DMS153 treated with DMSO at 0.1 percent for 48 hours (cell line): Measurements from ENCODE around the gene ADAT1.

Experiments
- DNase-seq: peaks from one replicate; lab custom pipeline; 2025; ENCODE audit not compliant: unreplicated experiment; lab: John Stamatoyannopoulos, UW

Gene ADAT1, protein sequence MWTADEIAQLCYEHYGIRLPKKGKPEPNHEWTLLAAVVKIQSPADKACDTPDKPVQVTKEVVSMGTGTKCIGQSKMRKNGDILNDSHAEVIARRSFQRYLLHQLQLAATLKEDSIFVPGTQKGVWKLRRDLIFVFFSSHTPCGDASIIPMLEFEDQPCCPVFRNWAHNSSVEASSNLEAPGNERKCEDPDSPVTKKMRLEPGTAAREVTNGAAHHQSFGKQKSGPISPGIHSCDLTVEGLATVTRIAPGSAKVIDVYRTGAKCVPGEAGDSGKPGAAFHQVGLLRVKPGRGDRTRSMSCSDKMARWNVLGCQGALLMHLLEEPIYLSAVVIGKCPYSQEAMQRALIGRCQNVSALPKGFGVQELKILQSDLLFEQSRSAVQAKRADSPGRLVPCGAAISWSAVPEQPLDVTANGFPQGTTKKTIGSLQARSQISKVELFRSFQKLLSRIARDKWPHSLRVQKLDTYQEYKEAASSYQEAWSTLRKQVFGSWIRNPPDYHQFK

DNA sequence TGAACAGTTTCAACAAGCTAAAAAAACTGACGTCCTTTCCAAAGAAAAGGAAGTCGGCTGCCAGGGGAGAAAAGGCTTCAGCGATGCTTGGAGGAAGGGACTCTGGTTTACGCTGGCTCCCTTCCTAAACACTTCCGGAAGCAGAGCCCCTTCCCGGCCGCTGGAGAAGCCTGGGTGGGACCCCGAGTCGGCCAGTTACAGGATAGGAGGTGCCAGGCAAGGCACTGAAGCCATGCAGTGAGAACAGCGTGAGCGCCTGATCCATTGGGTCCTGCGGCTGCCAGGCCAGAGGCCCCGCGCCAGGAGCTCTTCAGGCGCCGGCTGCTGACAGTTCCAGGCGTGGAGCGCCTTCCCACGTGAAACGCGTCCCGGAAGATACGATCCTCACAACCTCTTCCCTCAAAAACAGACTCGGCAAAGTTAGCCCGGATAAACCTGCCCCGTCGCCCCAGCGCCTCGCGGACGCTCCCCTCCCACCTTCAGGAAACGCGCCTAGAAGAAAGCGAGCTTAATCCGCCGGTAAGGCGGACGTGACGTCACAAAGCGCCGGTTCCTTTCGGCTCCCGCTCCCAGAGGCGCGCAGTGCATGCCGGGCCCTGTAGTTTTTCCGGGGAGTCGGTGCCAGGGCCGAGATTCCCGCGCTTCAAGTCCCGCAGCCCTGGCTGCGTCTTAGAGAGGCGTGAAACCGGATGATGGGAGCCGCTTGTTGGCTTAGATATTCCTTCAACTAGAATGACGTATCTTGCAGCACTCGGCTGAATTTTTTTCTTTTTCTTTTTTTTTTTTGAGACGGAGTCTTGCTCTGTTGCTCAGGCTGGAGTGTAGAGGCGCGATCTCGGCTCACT is at the start of gene ADAT1:
TSS of gene ADAT1 (minus strand) at position 521 of the 845 bp plus-strand sequence. CDS start 2,482 bp downstream, outside the sequence.
- peak; percentile 96 for DNase-seq

DNA sequence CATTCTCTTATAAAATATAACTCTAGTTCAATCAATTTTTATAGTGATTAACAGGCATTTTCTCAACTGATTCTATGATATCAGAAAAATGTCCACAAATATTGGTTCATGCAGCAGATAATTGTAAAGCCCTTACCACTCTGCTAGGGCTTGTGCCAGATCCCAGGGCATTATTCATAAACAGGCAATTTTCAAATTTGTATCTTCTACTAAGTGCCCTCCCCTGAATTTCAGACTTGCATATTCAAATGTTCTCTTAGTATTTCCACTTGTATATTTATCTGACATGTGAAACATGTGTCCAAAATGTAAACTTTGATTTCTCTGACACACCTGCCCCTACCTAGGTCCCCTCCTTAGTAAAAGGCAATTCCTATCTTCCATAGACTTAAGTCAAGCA is 44.4 kb upstream of the ADAT1 start:
- no peak for DNase-seq

- no peak for DNase-seq
Observed at GRCh38 chr16:75660726-75661302, 37.7 kb upstream of the ADAT1 start.

DNA sequence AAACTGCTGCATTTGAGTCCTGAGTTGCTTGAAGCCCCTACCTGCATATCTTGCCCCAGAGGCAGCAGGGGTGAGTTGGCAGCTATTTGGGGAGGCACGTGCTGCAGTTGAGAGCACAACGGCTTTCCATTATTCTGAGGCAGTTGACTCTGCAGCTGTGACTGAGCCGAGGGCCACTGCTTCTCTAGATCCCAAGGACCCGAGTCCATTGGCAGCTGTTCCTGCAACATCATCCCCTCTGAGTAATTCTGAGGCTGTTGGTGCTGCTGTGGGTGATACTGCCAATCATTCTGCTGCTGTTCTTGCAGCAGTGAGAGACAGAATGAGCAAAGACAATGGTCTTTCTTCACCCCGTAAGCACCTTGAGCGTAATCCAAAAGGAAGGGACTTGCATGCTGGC is 37.2 kb upstream of the ADAT1 start:
- no peak for DNase-seq

DNA sequence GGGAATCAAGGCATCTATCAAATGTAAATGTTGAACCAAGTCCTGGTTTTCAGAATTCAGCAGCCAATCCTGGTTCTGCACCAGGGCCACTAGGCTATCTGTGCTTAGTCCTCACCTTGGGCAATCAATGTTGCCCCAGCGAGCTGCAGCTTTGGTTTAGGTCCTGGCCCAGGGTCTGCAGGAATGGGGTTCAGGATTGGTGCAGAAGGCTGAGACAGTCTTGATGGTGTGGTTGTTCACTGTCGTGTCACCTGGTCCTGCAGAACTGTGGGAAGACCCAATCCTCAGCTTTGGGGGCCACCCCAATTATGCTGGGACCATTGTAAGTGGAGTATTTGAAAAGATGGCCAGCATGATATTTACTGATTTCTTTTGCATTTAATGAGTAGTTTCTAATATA is 35.1 kb upstream of the ADAT1 start:
- DNase-seq, result no peak

DNA sequence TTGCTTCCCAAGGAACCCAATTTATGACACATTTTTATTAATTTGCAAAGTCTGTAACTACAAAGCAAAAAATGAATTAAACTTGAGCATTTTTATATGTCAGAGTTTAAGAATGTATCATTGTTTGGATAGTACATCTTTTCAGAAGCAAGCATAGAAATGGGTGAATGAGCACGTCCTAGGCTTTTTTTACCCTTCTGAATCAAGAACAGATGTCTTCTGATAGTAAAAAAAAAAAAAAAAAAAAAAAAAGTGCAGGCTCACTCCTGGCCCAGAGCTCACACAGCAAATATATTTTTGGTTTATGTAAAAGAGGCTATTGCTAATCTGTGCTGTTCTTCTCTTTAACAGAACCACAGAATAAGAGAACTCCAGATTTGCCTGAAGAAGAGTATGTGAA is 30.8 kb upstream of the ADAT1 start:
- no peak for DNase-seq

- peak; percentile 59 for DNase-seq
Observed at GRCh38 chr16:75648265-75649076, 25.4 kb upstream of the ADAT1 start.

GRCh38 chr16:75647492-75648264 is 24.6 kb upstream of the ADAT1 start, which contains the start of the genes KARS1 and TERF2IP:
KARS1 (minus strand) TSS chr16:75647665; CDS start chr16:75647639, 26 bp downstream.
TERF2IP (plus strand) TSS chr16:75647773; CDS start chr16:75647883, 110 bp downstream.
- peak; percentile 80 for DNase-seq

- no peak for DNase-seq
Observed at GRCh38 chr16:75647112-75647491, 24.0 kb upstream of the ADAT1 start.

GRCh38 chr16:75644240-75645012 is 21.3 kb upstream of the ADAT1 start:
- DNase-seq, result no peak

GRCh38 chr16:75640598-75640997 is 17.5 kb upstream of the ADAT1 start:
- DNase-seq, result no peak

- no peak for DNase-seq
Observed at GRCh38 chr16:75635036-75635435, 12.0 kb upstream of the ADAT1 start.

DNA sequence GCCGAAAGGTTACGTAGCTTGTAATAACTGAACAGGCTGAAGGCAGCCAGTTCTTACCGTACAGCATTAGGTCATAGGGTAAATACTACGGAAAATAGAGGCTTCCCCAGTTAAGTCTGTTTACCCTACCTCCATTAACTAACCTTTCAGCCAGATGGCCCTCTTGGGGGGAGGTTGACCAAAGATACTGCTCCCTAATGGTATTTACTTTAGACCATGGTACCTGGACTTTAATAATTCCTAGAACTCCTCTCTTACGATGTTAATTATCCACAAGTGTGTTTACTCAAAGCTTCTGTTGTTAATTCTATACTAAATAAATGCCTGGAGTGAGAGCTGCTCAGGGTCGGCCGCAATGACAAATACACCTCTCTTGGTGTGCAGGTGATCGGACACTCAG is 9.8 kb upstream of the ADAT1 start:
- peak; percentile 75 for DNase-seq

DNA sequence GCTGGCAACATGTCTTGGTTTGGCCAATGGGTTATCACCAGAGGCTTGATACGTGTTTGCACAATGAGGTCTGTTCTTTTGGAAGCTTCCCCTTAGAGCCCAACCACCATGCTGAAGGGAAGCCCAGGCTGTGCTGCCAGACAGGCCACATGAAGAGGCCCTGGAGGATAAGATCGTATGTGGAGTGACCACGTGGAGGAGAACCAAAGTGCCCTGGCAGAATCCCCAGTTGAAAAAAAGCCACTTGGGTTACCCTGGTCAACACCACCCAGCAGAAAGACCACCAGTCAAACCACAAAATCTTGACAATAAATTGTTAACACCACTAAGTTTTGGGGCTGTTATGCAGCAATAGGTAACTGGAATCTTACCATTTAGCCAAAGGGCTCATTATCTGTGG is 7.0 kb upstream of the ADAT1 start:
- DNase-seq, result no peak

DNA sequence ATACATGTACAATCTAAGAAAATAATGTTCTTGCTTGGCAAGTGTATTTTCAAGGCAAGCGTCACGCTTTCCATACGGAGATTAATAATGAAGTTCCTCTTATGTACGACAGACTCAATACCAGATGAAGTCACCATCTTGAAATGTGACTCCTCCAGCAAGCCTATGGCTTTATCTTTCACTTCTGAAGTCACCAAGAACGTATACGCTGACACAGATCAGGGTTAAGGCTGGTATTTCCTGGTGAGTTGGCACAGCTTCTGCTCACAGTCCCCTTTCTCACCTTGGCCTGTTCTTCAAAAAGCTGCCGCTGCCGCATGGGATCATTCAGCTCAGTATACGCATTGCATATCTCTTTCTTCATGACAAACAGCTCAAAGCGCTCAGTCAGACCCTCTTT is 6.1 kb upstream of the ADAT1 start:
- no peak for DNase-seq

GRCh38 chr16:75628351-75628750 is 5.3 kb upstream of the ADAT1 start:
- DNase-seq, result no peak

GRCh38 chr16:75627851-75628250 is 4.8 kb upstream of the ADAT1 start:
- DNase-seq, result no peak

DNA sequence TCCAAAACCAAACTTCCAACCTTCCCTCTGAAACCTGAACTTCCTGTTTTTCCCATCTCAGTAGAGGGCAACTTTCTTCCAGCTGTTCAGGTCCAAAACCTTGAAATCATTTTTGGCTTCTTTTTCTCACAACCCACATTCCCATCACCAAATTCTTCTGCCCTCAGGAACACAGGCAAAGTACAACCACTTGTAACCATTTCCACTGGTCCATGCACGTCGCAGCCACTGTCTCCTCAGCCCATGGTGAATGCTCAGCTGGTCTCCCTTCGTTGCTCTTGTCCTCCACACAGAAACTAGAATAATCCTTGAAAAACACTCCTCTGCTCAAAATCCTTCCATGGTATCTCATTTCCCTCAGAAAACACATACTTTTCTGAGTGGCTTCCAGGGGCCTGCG is 3.7 kb upstream of the ADAT1 start:
- DNase-seq, result no peak

DNA sequence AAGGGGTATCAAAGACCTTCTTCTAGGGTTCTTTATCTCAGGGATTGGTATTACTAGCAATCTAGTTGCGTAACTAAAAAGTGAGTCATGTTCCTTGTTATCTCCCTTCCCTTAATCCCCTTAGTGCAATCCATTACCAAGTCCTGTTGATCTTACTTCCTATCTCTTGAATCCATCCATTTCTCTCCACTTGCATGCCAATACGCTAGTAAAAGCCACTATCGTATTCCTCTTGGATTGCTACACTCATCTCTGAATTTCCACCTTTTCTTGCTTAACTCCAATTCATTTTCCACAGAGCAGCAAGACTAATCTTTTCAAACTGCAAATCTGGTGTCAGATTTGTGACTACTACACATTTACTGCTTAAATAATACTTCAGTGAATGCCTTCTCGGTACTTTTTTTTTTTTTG is 1.8 kb upstream of the ADAT1 start:
- DNase-seq, result no peak
